Small intestine (tissue), 7 donors: ENCODE measurements around the gene UCK2. TPM values are rescaled to one million over a fixed set of nuclear protein-coding genes. Genes with fewer than 3 reads are reported as not detected.

Experiments
- DNase-seq, 2 donors: peaks; one replicate each; pipeline versions ENCODE4 v3.0.0 to v3.0.0-alpha.2; 2013
- FAIRE-seq: peaks from 2 replicates; lab custom pipeline; 2012; peaks lifted over from hg19 to GRCh38; lab: Jason Lieb, UNC
- H3K27ac ChIP-seq, 3 donors: one replicate each; pipeline ENCODE4 v1.5.1; 2013; ENCODE audit warnings: low read length in 2 of 3, mild to moderate bottlenecking in 2 of 3, control low read depth in 1 of 3, inconsistent platforms in 1 of 3, low read depth in 1 of 3, moderate library complexity in 1 of 3
- H3K27me3 ChIP-seq, 3 donors: one replicate each; pipeline ENCODE4 v1.6.1; 2013; ENCODE audit warnings: low read length in 3 of 3, inconsistent platforms in 1 of 3; ENCODE audit not compliant: control insufficient read depth in 3 of 3, insufficient read depth in 3 of 3
- H3K36me3 ChIP-seq, 3 donors: one replicate each; pipeline ENCODE4 v1.6.1; 2013; ENCODE audit warnings: low read length in 3 of 3, inconsistent platforms in 1 of 3, low read depth in 1 of 3, mild to moderate bottlenecking in 1 of 3, moderate library complexity in 1 of 3; ENCODE audit not compliant: control insufficient read depth in 3 of 3, insufficient read depth in 2 of 3
- H3K4me1 ChIP-seq, 3 donors: one replicate each; pipeline ENCODE4 v1.6.1; 2013; ENCODE audit warnings: low read length in 2 of 3, inconsistent platforms in 1 of 3, low read depth in 1 of 3, mild to moderate bottlenecking in 1 of 3, moderate library complexity in 1 of 3; ENCODE audit not compliant: control insufficient read depth in 3 of 3, insufficient read depth in 2 of 3
- H3K4me3 ChIP-seq, 3 donors: one replicate each; pipeline ENCODE4 v1.5.1; 2013; ENCODE audit warnings: low read length in 3 of 3, control low read depth in 1 of 3, inconsistent platforms in 1 of 3, low read depth in 1 of 3, mild to moderate bottlenecking in 1 of 3, moderate library complexity in 1 of 3
- H3K9me3 ChIP-seq, 2 donors: one replicate each; pipeline ENCODE4 v1.6.1; 2013; ENCODE audit warnings: low read depth in 1 of 2, low read length in 1 of 2; ENCODE audit not compliant: control insufficient read depth in 2 of 2, insufficient read depth in 1 of 2
- WGBS, 3 donors: extraction: QIAGEN DNeasy Blood & Tissue Kit; methylation state at CpG; one replicate each; pipeline ENCODE4 v1.1.7; 2013; 5-methylcytosine and 5-hydroxymethylcytosine counted together
- polyA plus RNA-seq, 4 donors: library from polyadenylated mRNA; stranded (reverse) in 3 of 4; unstranded in 1 of 4; fragments of 200-250 nt in 3 of 4; fragments of 120-200 nt in 1 of 4; gene quantifications; one replicate each; pipeline versions ENCODE4 v1.2.1 to v1.2.3, GENCODE V29; 2013
- donor health status: healthy with polysubstance abuse.
- donor health status: control.
- donor health status: control.
- donor health status: Bipolar disorder and iron deficiency.
- donor health status: healthy.

Gene UCK2
- polyA plus RNA-seq, 4 donors: 22.2 to 37.6 (median 35.5) TPM

GRCh38 chr1:165860065-165860464, 32.7 kb downstream of the UCK2 start:
- Histone ChIP-seq H3K4me1 (peaks cover 13 to 43% (median 18%) of the 10 kb centered on the region in 3 donors), H3K27me3 (no peaks in the 10 kb centered on the region), H3K27ac (peak overlapping the region in 2 of 3 donors; percentile 35 to 52), H3K4me3 (no peak overlapping the region), H3K36me3 (no peaks in the 10 kb centered on the region), H3K9me3 (peaks cover 0 to 12% of the 10 kb centered on the region in 2 donors)
- 31 to 73% (median 51%) methylated on average over 2 of the region's 2 CpGs for WGBS, 3 donors
- no peak for FAIRE-seq
- peak; percentile 54 to 84 for DNase-seq

DNA sequence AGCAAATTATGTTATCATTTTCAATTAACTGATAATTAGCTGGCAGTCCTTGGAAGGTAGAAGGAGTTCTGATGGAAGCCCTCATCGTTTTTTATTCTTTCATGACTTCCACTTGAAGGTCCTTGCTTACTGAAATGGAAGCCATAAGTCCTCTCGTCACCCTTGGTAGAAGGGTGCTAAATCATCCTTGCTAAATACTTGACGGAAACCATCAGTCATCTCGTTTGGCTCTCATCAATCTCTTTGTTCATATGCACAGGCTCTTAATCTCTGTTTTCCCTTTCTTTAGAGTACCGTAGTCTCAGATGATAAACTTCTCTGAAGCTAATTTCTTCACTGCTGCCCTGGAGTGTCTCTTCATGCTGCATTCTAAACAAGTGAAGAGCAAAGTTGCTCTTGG, 34.5 kb downstream of the UCK2 start:
- Histone ChIP-seq H3K36me3 (no peaks in the 10 kb centered on the region), H3K27me3 (no peaks in the 10 kb centered on the region), H3K27ac (no peak overlapping the region), H3K4me1 (peaks cover 10 to 34% (median 12%) of the 10 kb centered on the region in 3 donors), H3K9me3 (peaks cover 0 to 12% of the 10 kb centered on the region in 2 donors), H3K4me3 (no peak overlapping the region)
- WGBS, 3 donors: 56 to 65% (median 57%) methylated on average over 5 of the region's 5 CpGs
- no peak for DNase-seq
- no peak for FAIRE-seq

- Histone ChIP-seq H3K27me3 (no peaks in the 10 kb centered on the region), H3K4me3 (no peak overlapping the region), H3K9me3 (peaks cover 0 to 12% of the 10 kb centered on the region in 2 donors), H3K36me3 (no peaks in the 10 kb centered on the region), H3K27ac (no peak overlapping the region), H3K4me1 (peaks cover 5 to 29% (median 11%) of the 10 kb centered on the region in 3 donors)
- WGBS, 3 donors: 15 to 36% (median 25%) methylated on average over 5 of the region's 5 CpGs
- DNase-seq: no peak
- no peak for FAIRE-seq
Observed at GRCh38 chr1:165862448-165862847, 35.0 kb downstream of the UCK2 start.

DNA sequence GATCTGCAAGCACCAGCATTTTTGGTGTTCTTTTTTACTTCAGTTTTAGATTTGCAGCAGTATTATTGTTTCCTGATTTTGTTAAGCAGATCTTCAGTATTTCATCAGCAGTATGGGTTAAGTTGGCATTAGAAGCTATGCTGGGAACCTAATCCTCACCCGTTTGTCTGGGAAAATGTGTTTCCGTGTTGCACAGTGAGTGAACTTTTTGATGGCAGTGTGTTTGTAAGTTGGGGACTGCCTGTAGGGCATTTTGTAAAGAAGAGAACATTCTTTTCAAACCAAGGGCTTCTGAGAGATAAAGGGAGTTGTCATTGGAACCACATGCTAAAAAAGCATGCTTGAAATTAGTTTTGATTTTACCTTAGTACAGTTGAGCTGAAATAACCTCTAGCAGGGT, 35.9 kb downstream of the UCK2 start:
- WGBS, 3 donors: 60 to 70% (median 67%) methylated on average over 2 of the region's 2 CpGs
- peaks cover 0 to 12% of the 10 kb centered on the region in 2 donors for H3K9me3 ChIP-seq
- H3K27me3 ChIP-seq: no peaks in the 10 kb centered on the region
- DNase-seq: no peak
- no peak overlapping the region for H3K4me3 ChIP-seq
- FAIRE-seq: no peak
- H3K36me3 ChIP-seq: no peaks in the 10 kb centered on the region
- no peak overlapping the region for H3K27ac ChIP-seq
- H3K4me1 ChIP-seq: peaks cover 5 to 20% (median 8%) of the 10 kb centered on the region in 3 donors

DNA sequence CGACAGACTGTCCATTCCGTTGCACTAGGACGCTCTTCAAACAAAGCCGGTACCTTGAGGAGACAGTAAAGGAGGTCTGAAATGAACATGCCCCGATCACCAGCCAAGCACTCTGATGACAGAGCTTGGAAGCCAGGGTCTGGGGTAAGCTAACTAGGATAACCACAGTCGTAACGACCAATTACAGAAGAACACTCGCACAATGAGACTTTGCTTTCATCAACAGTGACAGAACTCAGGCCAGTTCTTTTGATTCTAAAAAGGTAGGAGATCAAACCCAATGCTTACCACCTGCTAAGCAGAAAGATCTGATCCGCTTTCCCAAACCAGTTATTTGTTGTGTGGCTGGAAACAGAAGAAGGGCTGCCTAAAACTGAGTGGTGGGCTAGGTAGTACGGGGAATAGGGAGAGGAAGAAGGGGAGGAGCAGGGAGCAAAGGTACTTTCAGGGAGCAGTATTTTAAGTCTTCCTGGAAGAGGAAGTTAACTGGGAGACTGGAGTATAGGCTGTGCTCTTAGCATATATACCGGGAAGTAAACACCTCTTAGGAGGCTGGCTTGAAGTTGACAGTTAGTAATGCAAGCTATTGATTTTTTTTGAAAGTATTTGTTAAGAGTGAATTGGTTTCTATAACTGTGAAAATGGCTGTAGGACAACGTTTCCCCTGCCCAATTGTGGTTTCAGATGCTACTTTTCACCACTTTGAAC, 38.4 kb downstream of the UCK2 start:
- Histone ChIP-seq H3K9me3 (peaks cover 0 to 4% of the 10 kb centered on the region in 2 donors), H3K27ac (peak overlapping the region in 1 of 3 donors; percentile 47), H3K4me3 (no peak overlapping the region), H3K27me3 (no peaks in the 10 kb centered on the region), H3K4me1 (peaks cover 0 to 7% (median 4%) of the 10 kb centered on the region in 3 donors), H3K36me3 (no peaks in the 10 kb centered on the region)
- FAIRE-seq: no peak
- peak in 1 of 2 donors; percentile 75 for DNase-seq
- 64 to 83% (median 77%) methylated on average over 12 of the region's 12 CpGs for WGBS, 3 donors

- no peak overlapping the region for H3K27ac ChIP-seq
- FAIRE-seq (no peak), DNase-seq (no peak)
- H3K27me3 ChIP-seq: no peaks in the 10 kb centered on the region
- H3K36me3 ChIP-seq: no peaks in the 10 kb centered on the region
- H3K9me3 ChIP-seq: peaks cover 0 to 3% of the 10 kb centered on the region in 2 donors
- no peak overlapping the region for H3K4me3 ChIP-seq
- peaks cover 0 to 11% (median 10%) of the 10 kb centered on the region in 3 donors for H3K4me1 ChIP-seq
- 80 to 87% (median 85%) methylated on average over 5 of the region's 5 CpGs for WGBS, 3 donors
Observed at GRCh38 chr1:165869343-165869742, 41.9 kb downstream of the UCK2 start.

GRCh38 chr1:165871311-165872067, 44.1 kb downstream of the UCK2 start:
- peak; percentile 73 to 89 for DNase-seq
- peaks cover 0 to 3% of the 10 kb centered on the region in 2 donors for H3K9me3 ChIP-seq
- no peak overlapping the region for H3K4me3 ChIP-seq
- H3K4me1 ChIP-seq: peaks cover 11 to 22% (median 14%) of the 10 kb centered on the region in 3 donors
- H3K36me3 ChIP-seq: no peaks in the 10 kb centered on the region
- FAIRE-seq: no peak
- 28 to 37% (median 31%) methylated on average over 4 of the region's 4 CpGs for WGBS, 3 donors
- no peaks in the 10 kb centered on the region for H3K27me3 ChIP-seq
- peak overlapping the region in 2 of 3 donors; percentile 57 to 83 for H3K27ac ChIP-seq

DNA sequence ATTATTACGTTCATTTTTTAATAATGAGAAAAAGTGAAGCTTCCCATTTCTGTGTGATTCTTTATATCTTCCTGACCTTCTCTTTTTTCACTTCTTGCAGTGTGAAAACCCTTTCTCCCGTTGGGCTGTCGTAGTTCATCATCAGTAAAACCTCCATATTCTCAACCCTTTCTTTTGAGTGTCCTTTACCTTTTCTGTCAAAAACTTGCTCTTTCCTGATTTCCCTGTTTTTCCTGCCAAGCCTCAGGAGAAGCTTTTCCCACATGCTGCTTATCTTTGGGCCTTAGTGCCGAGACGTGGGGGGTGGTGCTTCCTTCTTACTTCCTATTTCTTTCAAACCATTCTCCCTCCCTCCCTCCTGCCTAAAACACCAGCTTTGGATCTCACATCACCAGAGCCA, 46.1 kb downstream of the UCK2 start:
- FAIRE-seq (no peak), DNase-seq (no peak)
- Histone ChIP-seq H3K4me3 (no peak overlapping the region), H3K9me3 (peaks cover 0 to 7% of the 10 kb centered on the region in 2 donors), H3K36me3 (no peaks in the 10 kb centered on the region), H3K27me3 (no peaks in the 10 kb centered on the region), H3K4me1 (peaks cover 11 to 22% (median 17%) of the 10 kb centered on the region in 3 donors), H3K27ac (no peak overlapping the region)
- WGBS, 3 donors: 72 to 86% (median 84%) methylated on average over 5 of the region's 5 CpGs
